Neural progenitor cell (in vitro differentiated cells): ENCODE data around the gene ANKRD7.

ENCODE experiments used
- CTCF ChIP-seq: fragments of 200-600 bp; sonication (generic); IDR thresholded peaks from 2 replicates; pipeline ENCODE4 v1.5.1; 2017; ENCODE audit warnings: antibody characterized with exemption, mild to moderate bottlenecking
- EZH2 ChIP-seq: fragments of 200-600 bp; sonication (generic); IDR thresholded peaks from 2 replicates; pipeline ENCODE4 v1.6.1; 2017; ENCODE audit warnings: antibody characterized with exemption, mild to moderate bottlenecking, moderate library complexity

GRCh38 chr7:118264836-118265235 is 40.3 kb downstream of the ANKRD7 start:
- TF ChIP-seq EZH2: no peak
- no peak for TF ChIP-seq CTCF
